SU-DHL-6 (cell line): ENCODE measurements around the gene POFUT1.

Source experiments
- EZH2phosphoT487 ChIP-seq: fragments of 200-600 bp; sonication (generic), shearing (Covaris generic); conservative IDR thresholded peaks from 2 replicates; pipeline ENCODE4 v1.6.1; 2018; ENCODE audit warnings: mild to moderate bottlenecking, antibody characterized with exemption, low read length, moderate library complexity, mixed read lengths
- TF ChIP-seq, protein P1 (sequence below): fragments of 200-600 bp; sonication (generic); IDR thresholded peaks from one replicate; pipeline ENCODE4 v1.5.1; 2017; ENCODE audit warnings: antibody characterized with exemption, mild to moderate bottlenecking, low read length, moderate library complexity; ENCODE audit not compliant: insufficient read depth, poor library complexity, severe bottlenecking

DNA sequence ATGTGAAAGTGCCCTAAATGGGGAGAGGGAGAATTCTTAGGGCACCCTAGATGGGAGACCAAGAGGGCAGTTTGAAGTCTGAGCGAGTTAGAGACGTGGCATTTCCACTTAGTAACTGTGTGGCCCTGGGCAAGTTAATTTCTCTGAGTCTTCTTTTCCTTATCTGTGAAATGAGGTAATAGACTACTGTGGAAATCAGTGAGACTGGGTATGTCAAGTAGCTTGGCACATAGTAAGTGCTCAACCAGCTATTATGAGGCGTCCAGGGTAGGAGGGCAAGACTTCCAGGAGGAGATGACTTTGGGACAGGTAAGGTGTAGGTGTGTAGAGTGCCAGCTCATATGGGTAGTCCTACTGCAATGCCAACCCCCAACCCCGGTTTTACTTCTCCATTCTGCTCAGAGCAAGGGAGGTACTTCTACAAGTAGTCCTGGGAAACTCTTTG lies 70.5 kb downstream of the POFUT1 start:
- no peak for TF ChIP-seq EZH2phosphoT487
- TF ChIP-seq, protein P1, sequence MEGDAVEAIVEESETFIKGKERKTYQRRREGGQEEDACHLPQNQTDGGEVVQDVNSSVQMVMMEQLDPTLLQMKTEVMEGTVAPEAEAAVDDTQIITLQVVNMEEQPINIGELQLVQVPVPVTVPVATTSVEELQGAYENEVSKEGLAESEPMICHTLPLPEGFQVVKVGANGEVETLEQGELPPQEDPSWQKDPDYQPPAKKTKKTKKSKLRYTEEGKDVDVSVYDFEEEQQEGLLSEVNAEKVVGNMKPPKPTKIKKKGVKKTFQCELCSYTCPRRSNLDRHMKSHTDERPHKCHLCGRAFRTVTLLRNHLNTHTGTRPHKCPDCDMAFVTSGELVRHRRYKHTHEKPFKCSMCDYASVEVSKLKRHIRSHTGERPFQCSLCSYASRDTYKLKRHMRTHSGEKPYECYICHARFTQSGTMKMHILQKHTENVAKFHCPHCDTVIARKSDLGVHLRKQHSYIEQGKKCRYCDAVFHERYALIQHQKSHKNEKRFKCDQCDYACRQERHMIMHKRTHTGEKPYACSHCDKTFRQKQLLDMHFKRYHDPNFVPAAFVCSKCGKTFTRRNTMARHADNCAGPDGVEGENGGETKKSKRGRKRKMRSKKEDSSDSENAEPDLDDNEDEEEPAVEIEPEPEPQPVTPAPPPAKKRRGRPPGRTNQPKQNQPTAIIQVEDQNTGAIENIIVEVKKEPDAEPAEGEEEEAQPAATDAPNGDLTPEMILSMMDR, result no peak
